ENCODE results near the gene BTK.

BTK gene

DNA sequence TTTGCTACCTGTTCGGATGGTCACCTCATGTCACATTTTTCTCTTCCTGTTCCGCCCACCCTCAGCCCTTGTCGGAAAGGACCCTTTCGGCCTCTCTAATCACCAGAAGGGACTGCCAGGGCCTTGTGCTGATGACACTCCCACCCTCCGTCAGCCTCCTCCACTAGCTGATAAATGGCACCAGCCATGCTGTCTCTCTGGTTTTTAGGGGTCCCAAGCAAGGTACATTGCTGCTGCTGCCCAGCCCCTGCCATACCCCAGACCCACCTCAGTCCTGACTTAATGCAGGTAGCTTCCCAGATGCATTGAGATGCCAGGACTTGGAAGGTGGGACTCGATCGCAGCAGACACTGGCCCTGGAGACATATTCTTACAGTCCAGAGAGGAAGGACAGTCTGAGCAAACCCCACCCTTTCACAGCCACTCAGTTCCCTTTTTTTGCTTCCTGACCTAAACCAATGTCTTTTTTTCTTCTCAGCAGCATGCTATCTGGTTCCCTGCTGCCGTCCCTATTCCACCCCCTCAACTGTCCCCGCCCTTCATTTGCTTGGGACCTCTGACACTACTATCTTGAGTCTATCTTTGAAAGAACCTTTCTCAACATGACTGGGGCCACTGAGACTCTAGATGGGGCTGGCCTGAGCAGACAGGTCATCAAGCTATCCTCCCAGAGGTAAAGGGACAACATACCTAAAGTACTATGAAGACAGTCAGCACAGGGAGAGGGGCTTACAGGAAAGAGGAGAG lies at the start of gene BTK:
BTK (minus strand) TSS at position 397 of the 747 bp plus-strand sequence. CDS start 10,907 bp downstream, outside the sequence.
- peak; percentile 34 for DNase-seq

GRCh38 chrX:101430457-101431078 lies 44.6 kb upstream of the BTK start:
- no peak for DNase-seq

DNA sequence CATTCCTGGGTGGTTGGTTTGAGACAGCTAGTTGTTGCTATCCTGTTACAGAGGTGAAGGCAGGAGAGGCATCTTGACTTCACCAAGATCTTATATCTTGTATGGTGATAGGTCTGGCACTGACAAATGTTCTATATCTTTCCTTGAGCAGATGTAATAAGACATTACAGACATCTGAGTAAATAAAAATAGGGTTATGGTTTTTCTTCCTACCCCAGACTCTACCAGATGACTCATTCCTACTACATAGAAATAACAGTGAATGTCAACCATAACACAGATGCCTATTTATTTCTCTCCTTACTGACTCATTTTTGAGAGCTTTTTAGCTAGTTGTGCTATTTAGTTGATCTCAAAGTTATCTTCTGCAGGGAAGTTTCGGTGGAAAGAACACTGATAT lies 43.9 kb upstream of the BTK start:
- DNase-seq = no peak

GRCh38 chrX:101427954-101428353 lies 42.0 kb upstream of the BTK start:
- DNase-seq = no peak

DNA sequence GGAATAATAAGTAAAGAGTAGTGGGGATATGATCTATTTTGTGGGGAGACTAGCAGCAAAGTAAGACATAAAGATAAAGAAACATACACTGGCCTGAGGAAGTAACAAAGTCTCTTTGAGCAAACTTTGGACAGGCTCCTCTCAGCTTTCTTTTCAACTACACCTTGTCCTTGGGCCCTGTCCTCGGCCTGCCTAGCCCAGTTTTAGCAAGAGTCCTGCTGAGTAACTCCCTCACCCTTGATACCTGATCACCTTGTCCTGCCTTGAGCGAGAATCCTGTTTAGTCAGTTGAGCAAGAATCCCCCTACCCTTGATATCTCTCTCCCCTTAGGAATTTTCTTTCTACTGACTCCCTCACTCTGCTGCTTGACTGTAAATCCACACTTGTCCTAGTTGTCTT lies 33.5 kb upstream of the BTK start:
- no peak for DNase-seq

- DNase-seq = no peak
These were observed 32.2 kb upstream of the BTK start for GRCh38 chrX:101417981-101418841.

- DNase-seq = no peak
These were observed 31.2 kb upstream of the BTK start for GRCh38 chrX:101417190-101417589.

DNA sequence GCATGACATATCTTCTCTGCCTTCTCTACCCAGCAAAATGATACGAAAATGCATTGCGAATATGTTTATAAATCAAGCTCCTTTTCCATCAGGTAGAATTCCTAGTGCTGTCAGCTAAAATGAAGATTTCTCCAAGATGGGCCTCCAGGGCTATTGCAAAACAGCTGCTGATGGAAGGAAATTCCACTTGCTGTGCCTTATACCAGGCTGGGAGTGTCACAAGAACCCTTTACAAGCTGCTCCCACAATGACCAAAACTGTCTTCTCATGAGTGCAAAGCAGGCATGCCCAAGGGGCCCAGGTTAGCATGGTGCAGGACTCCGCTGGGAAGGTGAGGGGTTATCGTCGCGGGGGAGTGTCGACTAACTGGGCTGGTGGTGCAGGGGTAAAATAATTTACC lies 30.7 kb upstream of the BTK start:
- no peak for DNase-seq

- peak; percentile 11 for DNase-seq
These were observed 29.5 kb upstream of the BTK start for GRCh38 chrX:101415180-101416145.

DNA sequence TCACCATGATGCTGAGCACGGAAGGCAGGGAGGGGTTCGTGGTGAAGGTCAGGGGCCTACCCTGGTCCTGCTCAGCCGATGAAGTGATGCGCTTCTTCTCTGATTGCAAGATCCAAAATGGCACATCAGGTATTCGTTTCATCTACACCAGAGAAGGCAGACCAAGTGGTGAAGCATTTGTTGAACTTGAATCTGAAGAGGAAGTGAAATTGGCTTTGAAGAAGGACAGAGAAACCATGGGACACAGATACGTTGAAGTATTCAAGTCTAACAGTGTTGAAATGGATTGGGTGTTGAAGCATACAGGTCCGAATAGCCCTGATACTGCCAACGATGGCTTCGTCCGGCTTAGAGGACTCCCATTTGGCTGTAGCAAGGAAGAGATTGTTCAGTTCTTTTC lies 26.0 kb upstream of the BTK start:
- no peak for DNase-seq

- DNase-seq = no peak
These were observed 24.5 kb upstream of the BTK start for GRCh38 chrX:101410461-101410860.

DNA sequence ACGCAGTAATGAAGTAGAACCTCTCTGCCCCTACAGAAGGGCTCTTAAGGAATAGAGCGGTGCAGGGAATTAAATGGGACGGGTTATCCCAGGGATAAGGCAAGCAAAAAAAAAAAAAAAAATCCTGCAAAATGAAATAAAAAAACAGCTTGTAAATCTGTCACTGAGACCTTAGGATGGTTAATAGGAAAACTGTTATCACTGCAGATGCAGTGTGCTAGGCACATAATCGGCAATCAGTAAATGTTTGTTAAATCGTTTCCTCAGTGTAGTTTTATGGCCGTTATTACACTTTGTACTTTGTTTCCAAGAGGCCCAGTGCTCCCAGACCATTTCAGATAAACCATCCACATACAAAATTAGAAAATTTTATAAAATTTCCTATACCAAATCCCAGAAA lies 23.1 kb upstream of the BTK start:
- DNase-seq = no peak

DNA sequence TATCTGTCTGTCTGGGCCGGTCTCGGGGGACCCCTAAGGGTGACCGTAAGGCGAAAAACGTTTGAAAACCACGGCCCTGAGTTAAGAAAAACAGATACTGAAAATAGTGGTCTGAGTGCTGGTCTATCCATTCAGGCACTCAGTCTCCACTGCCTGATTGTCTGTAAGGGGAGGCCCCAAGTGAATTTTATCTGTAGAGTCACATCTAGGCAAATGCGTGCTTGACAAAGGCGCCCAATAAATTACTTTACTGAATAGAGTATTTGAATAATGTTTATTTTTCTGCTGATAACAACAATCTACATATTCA lies 22.5 kb upstream of the BTK start:
- DNase-seq = no peak

DNA sequence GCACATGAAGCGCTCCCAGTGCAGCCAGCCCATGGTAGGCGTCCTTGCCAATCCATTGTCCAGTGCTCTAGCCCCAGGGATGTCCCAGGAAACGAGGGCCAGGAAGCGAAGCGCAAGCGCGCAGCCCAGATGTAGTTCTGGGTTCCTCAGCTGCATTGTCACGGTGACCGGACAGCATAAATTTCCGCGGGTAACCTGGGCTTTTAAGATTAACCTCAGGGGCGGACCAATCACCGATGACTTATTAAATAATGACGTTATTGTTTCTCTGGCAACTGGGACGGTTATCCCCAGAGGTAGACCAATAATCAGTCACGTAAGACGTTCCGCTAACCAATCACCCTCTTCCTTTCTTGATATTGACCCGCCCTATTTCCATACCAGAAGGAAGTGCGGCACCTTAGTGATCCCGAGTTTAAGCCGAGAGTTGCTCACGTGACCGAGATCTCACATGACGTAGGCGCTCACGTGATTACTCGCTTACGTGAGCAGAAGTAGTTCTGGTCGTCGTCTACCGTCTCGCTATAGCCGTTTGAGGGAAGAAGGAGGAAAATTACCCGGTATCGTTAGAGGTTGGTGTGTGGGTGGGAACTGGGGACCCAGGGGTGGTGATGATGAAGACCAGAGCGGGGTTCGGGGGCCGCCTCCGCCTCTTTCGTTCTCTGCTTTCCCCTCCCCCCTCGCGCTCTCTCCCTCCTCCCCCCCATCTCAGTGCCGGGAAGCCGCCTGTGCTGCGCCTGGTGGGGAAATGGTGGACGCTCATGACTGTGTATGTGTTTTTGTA lies 21.9 kb upstream of the BTK start, which contains the start of the genes GLA and HNRNPH2:
GLA (minus strand) TSS at position 178 of the 784 bp plus-strand sequence; CDS start at position 156, 22 bp downstream.
HNRNPH2 (plus strand) TSS at position 475 of the 784 bp plus-strand sequence. CDS start 3,767 bp downstream, outside the sequence.
- peak; percentile 82 for DNase-seq

GRCh38 chrX:101407167-101407747 lies 21.3 kb upstream of the BTK start:
- no peak for DNase-seq

DNA sequence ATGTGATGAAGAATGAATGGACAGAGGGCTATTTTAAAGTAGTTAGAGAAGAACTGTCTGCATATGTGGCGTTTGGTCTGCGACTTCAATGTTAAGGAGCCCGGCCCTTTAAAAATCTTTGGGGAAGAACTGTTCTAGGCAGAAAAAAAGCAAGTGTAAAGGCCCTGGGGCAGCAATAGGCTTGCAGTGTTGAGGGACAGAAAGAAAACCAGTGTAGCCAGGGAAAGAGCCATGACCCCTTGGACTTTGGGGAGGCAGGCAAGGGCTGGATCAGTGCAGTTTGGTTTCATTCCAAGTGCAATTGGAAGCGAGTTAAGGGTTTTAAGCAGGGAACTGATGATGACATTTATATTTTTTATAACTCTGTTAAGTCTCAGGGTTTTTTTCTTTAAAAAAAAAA lies 13.8 kb upstream of the BTK start:
- no peak for DNase-seq

DNA sequence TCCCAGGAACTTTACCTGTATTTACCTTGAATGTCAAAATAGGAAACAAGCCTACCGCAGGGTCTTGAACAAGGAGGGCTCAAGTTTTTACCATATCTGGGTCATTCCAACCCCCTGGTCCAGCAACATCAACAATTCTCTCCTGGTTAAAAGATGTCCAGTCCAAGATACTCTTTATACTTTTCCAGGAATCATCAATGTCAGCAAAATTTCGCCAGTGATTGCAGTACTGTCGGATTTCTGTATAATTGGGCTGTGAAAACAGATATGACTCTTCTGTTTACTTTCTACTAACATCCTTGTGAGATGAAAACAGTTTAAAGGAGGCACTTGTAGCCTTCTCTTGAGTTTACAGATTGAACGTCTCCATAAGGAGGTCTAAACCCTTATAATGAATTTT lies 12.7 kb upstream of the BTK start:
- no peak for DNase-seq

DNA sequence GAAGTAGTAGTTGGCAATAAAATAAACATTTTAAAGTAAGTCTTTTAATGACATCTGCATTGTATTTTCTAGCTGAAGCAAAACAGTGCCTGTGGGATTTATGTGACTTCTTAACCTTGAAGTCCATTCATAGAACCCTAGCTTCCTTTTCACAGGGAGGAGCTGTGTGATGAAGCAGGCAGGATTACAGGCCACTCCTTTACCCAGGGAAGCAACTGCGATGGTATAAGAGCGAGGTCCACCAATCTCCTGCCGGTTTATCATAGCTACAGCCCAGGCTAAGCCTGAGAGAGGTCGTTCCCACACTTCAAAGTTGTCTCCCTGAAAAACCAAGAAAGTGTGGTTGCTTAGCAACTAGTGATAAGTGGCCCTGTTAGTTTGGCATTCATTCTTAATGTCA lies 11.8 kb upstream of the BTK start:
- DNase-seq = no peak

- no peak for DNase-seq
These were observed 9.8 kb upstream of the BTK start for GRCh38 chrX:101395789-101396188.

DNA sequence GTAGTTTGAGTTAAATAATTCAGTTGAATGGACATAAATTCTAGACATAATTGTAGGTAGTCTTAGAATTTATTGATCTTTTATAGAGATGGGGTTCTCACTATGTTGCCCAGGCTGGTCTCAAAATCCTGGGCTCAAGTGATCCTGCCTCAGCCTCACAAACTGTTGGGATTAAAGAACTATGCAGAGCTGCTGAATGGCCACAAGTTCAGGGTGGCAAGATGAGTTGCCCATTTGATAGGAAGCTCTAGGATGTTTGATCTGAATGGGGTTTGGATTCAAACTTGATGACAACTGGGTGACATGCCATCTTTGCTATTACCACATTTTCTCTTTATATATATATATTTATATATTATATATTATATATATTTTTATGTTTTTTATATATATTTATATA lies 8.4 kb upstream of the BTK start:
- DNase-seq = no peak

All from KG1 (cell line).